Ishikawa (cell line): Measurements from ENCODE around the gene RBMS3.

ENCODE experiments used
- CEBPB ChIP-seq: IDR thresholded peaks from 2 replicates; pipeline ENCODE4 v1.6.1; 2012
- CREB1 ChIP-seq: IDR thresholded peaks from 2 replicates; pipeline ENCODE4 v1.6.1; 2012; ENCODE audit warnings: low read depth
- EGR1 ChIP-seq: IDR thresholded peaks from 2 replicates; pipeline ENCODE4 v1.6.1; 2012
- EP300 ChIP-seq: IDR thresholded peaks from 2 replicates; pipeline ENCODE4 v1.6.1; 2012; ENCODE audit warnings: borderline replicate concordance
- FOXM1 ChIP-seq: IDR thresholded peaks from 2 replicates; pipeline ENCODE4 v1.6.1; 2012; ENCODE audit warnings: low read depth, borderline replicate concordance
- NFIC ChIP-seq: IDR thresholded peaks from 2 replicates; pipeline ENCODE4 v1.6.1; 2012
- RAD21 ChIP-seq: IDR thresholded peaks from 2 replicates; pipeline ENCODE4 v1.6.1; 2012; ENCODE audit warnings: low read depth
- TAF1 ChIP-seq: IDR thresholded peaks from 2 replicates; pipeline ENCODE4 v1.6.1; 2012; ENCODE audit warnings: low read depth, mild to moderate bottlenecking
- TCF12 ChIP-seq: IDR thresholded peaks from 2 replicates; pipeline ENCODE4 v1.6.1; 2012; ENCODE audit warnings: low read depth
- TEAD4 ChIP-seq: IDR thresholded peaks from 2 replicates; pipeline ENCODE4 v1.6.1; 2012
- YY1 ChIP-seq: IDR thresholded peaks from 2 replicates; pipeline ENCODE4 v1.6.1; 2012; ENCODE audit warnings: low read depth
- ZBTB7A ChIP-seq: IDR thresholded peaks from 2 replicates; pipeline ENCODE4 v1.6.1; 2012; ENCODE audit warnings: low read depth
- TF ChIP-seq, protein P1 (sequence below): IDR thresholded peaks from 2 replicates; pipeline ENCODE4 v1.6.1; 2012; ENCODE audit warnings: low read depth, mild to moderate bottlenecking
- TF ChIP-seq, protein P2 (sequence below): IDR thresholded peaks from 2 replicates; pipeline ENCODE4 v1.6.1; 2012
- TF ChIP-seq, protein P3 (sequence below): IDR thresholded peaks from 2 replicates; pipeline ENCODE4 v1.6.1; 2012

Gene RBMS3

DNA sequence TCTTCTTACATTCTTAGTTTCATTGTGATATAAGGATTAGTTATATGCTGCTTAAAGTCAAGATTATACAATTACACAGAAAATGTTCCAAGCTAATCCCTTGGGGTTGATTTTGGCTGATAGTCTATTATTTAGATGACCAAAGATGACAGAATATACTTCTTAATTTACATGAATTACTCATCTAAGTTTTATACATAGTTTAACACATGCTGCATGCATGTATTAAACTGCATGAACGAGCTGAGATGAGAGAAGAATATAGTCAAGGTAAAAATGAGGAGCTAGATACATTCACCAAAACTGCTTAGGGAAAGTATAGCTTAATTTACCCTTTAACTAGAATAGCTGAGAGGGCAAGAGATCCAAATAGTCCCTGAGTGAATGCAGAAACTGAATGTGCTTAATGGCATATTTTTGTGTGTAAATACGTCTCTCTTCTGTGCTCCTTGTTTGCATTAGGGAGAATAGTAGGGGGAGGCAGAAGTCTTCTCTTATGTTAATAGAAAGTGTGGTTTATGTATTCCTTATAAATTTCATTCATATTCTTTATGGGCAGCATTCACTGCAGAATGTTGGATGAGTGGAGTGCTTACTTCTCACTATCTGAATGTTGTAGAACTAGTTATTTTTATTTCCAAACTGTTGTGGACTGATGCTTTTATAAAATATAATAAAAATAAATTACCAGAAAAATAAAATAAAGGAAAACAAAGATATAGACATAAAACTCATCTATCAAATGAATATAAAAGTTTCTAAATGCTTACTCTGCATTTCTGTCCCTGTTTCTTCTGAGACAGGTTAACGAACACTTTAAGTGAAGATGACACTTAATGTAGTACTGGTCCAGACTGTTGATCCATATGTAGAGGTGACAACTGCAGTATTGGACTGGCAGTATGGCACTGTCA, 327.8 kb downstream of the RBMS3 start:
- TF ChIP-seq YY1 = no peak
- no peak for TF ChIP-seq TCF12
- no peak for TF ChIP-seq EP300
- TF ChIP-seq TAF1 = no peak
- TF ChIP-seq, protein P1, sequence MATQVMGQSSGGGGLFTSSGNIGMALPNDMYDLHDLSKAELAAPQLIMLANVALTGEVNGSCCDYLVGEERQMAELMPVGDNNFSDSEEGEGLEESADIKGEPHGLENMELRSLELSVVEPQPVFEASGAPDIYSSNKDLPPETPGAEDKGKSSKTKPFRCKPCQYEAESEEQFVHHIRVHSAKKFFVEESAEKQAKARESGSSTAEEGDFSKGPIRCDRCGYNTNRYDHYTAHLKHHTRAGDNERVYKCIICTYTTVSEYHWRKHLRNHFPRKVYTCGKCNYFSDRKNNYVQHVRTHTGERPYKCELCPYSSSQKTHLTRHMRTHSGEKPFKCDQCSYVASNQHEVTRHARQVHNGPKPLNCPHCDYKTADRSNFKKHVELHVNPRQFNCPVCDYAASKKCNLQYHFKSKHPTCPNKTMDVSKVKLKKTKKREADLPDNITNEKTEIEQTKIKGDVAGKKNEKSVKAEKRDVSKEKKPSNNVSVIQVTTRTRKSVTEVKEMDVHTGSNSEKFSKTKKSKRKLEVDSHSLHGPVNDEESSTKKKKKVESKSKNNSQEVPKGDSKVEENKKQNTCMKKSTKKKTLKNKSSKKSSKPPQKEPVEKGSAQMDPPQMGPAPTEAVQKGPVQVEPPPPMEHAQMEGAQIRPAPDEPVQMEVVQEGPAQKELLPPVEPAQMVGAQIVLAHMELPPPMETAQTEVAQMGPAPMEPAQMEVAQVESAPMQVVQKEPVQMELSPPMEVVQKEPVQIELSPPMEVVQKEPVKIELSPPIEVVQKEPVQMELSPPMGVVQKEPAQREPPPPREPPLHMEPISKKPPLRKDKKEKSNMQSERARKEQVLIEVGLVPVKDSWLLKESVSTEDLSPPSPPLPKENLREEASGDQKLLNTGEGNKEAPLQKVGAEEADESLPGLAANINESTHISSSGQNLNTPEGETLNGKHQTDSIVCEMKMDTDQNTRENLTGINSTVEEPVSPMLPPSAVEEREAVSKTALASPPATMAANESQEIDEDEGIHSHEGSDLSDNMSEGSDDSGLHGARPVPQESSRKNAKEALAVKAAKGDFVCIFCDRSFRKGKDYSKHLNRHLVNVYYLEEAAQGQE = no peak
- no peak for TF ChIP-seq RAD21
- no peak for TF ChIP-seq EGR1
- no peak for TF ChIP-seq NFIC
- no peak for TF ChIP-seq ZBTB7A
- no peak for TF ChIP-seq CREB1
- no peak for TF ChIP-seq CEBPB
- TF ChIP-seq, protein P2, sequence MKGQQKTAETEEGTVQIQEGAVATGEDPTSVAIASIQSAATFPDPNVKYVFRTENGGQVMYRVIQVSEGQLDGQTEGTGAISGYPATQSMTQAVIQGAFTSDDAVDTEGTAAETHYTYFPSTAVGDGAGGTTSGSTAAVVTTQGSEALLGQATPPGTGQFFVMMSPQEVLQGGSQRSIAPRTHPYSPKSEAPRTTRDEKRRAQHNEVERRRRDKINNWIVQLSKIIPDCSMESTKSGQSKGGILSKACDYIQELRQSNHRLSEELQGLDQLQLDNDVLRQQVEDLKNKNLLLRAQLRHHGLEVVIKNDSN = no peak
- no peak for TF ChIP-seq FOXM1
- no peak for TF ChIP-seq TEAD4
- TF ChIP-seq, protein P3, sequence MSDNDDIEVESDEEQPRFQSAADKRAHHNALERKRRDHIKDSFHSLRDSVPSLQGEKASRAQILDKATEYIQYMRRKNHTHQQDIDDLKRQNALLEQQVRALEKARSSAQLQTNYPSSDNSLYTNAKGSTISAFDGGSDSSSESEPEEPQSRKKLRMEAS = no peak

DNA sequence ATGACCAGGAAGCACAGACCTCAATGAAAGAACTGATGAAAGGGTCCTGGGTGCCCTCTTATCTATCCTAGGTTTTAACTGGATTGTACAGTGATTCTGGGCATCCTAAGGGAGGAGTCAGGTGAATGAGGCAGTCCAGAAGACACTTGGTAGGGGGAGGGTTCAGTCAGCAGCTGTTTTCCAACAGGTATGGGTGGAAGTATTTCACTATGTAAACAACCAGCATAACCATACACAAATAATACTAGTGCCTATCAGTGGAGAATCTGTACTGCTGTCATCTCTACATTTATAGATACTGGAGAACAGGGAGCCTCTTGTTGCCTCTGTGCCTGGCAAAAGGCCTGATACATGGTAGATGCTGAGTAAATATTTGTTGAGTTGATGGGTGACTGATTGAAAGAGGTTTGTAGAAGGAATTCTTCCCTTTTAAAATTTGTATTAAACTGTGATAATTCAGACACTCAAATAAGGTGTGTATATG, 328.5 kb downstream of the RBMS3 start:
- TF ChIP-seq TCF12 (no peak), FOXM1 (no peak), NFIC (no peak), TEAD4 (no peak), CEBPB (no peak), EGR1 (no peak), ZBTB7A (no peak), RAD21 (no peak)
- TF ChIP-seq, protein P3 = no peak
- TF ChIP-seq, protein P2 = no peak

DNA sequence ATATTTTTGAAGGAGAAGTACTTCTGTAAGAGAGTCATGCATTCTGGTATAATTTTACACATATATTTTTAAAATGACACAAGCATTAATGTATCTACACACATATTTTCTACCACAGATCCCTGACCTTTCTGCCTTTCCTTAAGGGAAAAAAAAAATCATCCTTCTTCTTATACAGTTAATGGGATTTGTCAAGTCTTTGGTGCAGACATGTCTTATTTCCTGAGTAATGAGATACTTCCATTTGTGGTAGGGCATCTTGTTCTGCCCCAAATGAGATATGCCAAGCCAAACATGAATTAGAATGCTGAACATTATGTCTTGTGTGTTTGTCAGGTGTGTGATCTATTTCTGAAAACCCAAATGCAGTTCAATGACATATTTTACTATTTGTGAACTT, 329.9 kb downstream of the RBMS3 start:
- TF ChIP-seq, protein P2 = no peak
- TF ChIP-seq ZBTB7A = no peak
- no peak for TF ChIP-seq TCF12
- no peak for TF ChIP-seq CEBPB
- TF ChIP-seq, protein P3 = no peak
- TF ChIP-seq FOXM1 = no peak

DNA sequence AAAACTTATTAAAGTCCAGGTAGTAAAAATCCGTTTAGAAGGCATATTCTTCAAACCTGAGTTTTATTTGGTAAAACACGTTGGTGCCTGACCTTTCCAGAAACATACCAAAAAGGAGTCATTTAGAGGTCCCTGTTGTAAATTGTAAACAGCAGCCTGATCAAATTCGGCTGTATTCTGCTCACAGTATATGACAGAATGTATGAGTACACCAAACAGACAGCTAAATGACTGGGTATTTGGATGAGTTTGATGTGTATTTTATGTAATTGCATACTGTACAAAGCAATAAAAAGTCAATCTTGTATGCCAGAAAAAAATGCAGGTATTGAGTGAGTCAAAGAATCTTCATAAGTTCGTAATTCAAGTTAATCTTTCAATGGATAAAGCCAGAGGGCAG, 330.4 kb downstream of the RBMS3 start:
- TF ChIP-seq TEAD4 (no peak), TAF1 (no peak), FOXM1 (no peak), TCF12 (no peak), CREB1 (no peak), CEBPB (no peak), ZBTB7A (no peak), EGR1 (no peak), NFIC (no peak), YY1 (no peak), EP300 (no peak), RAD21 (no peak)
- TF ChIP-seq, protein P1 = no peak
- TF ChIP-seq, protein P3 = no peak
- TF ChIP-seq, protein P2 = no peak
